Left cardiac atrium (tissue), 4 donors: ENCODE data around the gene CD207. TPM values are rescaled to one million over a fixed set of nuclear protein-coding genes. Genes with fewer than 3 reads are reported as not detected.
"Not testable (repeated sequence)": the region's sequence is repeated elsewhere in the genome, so short reads cannot be mapped to it uniquely, and the experiment has no call there.

Experiments
- ATAC-seq, 2 donors: fragments of 200-7000 bp; cut with Tn5 transposase; one replicate each; pipeline ENCODE4 v1.9.1; 2020; ENCODE audit warnings: mild to moderate bottlenecking in 2 of 2, moderate library complexity in 2 of 2
- DNase-seq: peaks from one replicate; pipeline ENCODE4 v3.0.0-alpha.2; 2020
- intact Hi-C, 2 donors: fragments of 100-400 bp; cut with DNase I; formaldehyde crosslinking; loops; one replicate each; pipeline versions ENCODE4 v1.14.1 to v1.15.1; 2022 to 2023
- long read RNA-seq: library from polyadenylated mRNA; unstranded; transcript quantifications from one replicate; pipeline ENCODE4 v2.0.0, GENCODE V29; 2021
- total RNA-seq, 2 donors: library from RNA; stranded (reverse); fragmentation: NEBNext Ultra II Directional; extraction: Animal tissue kit (Norgen Biotek cat#: 25700); gene quantifications; one replicate each; pipeline ENCODE4 v1.2.1, GENCODE V29; 2021
- donor health status: DM: no; HTN: yes; CAD: no.
- donor health status: DM: no; HTN: yes; CAD: no; lungs with severe emphysema.
- donor health status: DM: yes; HTN: yes; CAD: no.
- donor health status: Dilated cardiomyopathy.

CD207 gene
- total RNA-seq = under 1 TPM in 1 of 2 donors, not detected in 1; 0.24 TPM
- long read RNA-seq = 0 reads

GRCh38 chr2:70835643-70836042 is at the start of gene CD207:
Gene CD207, minus strand, starts transcription at chr2:70835816. Its CDS starts 40 bp downstream, at chr2:70835776.
- DNase-seq (no peak), ATAC-seq (no peak)
- intact Hi-C loops = no loop called here

GRCh38 chr2:70878543-70878942 is 42.9 kb upstream of the CD207 start:
- DNase-seq, ATAC-seq: not testable (repeated sequence)
- intact Hi-C loops = loop anchor here in 1 of 2 donors (10.0 kb wide), 1 partner anchor 84 kb away; the partner anchor contains the start of gene FIGLA

GRCh38 chr2:70876138-70876537 is 40.5 kb upstream of the CD207 start:
- intact Hi-C loops = loop anchor here in 1 of 2 donors (10.0 kb wide), 1 partner anchor 81 kb away; the partner anchor contains the start of gene FIGLA
- not testable (repeated sequence) for ATAC-seq, DNase-seq

- DNase-seq = no peak
- ATAC-seq = no peak
- intact Hi-C loops = loop anchor here in 1 of 2 donors (5.0 to 10.0 kb wide), 2 partner anchors 54 to 79 kb away; partner anchors contain the start of gene FIGLA
Observed at GRCh38 chr2:70873541-70873940, 37.9 kb upstream of the CD207 start.

GRCh38 chr2:70871398-70872211 is 36.0 kb upstream of the CD207 start:
- intact Hi-C loops = loop anchor here (2.0 to 10.0 kb wide), 4 partner anchors 49 to 77 kb away; partner anchors contain the start of gene FIGLA (in 1 of the 2)
- peak; percentile 91 for DNase-seq
- ATAC-seq = peak; percentile 96 to 97

- DNase-seq = no peak
- ATAC-seq = no peak
- intact Hi-C loops = loop anchor here (2.0 to 10.0 kb wide), 4 partner anchors 50 to 76 kb away; partner anchors contain the start of gene FIGLA (in 1 of the 2)
Observed at GRCh38 chr2:70870790-70871189, 35.2 kb upstream of the CD207 start.

- DNase-seq (no peak), ATAC-seq (no peak)
- intact Hi-C loops = no loop called here
Observed at GRCh38 chr2:70868970-70869369, 33.4 kb upstream of the CD207 start.

- intact Hi-C loops = loop anchor here (2.0 to 5.0 kb wide), 2 partner anchors 85 to 87 kb away; no protein-coding TSS in a partner anchor
- DNase-seq (peak; percentile 79), ATAC-seq (peak; percentile 89)
Observed at GRCh38 chr2:70861777-70862625, 26.4 kb upstream of the CD207 start.

GRCh38 chr2:70855667-70856066 is 20.1 kb upstream of the CD207 start:
- no peak for DNase-seq
- intact Hi-C loops = no loop called here
- ATAC-seq = no peak

- ATAC-seq = no peak
- intact Hi-C loops = no loop called here
- no peak for DNase-seq
Observed at GRCh38 chr2:70854411-70854810, 18.8 kb upstream of the CD207 start.

GRCh38 chr2:70852824-70853223 is 17.2 kb upstream of the CD207 start:
- intact Hi-C loops = no loop called here
- no peak for DNase-seq
- no peak for ATAC-seq

- DNase-seq (no peak), ATAC-seq (peak in 1 of 2 donors; percentile 30)
- intact Hi-C loops = no loop called here
Observed at GRCh38 chr2:70851704-70852103, 16.1 kb upstream of the CD207 start.

- DNase-seq (no peak), ATAC-seq (no peak)
- intact Hi-C loops = no loop called here
Observed at GRCh38 chr2:70850925-70851324, 15.3 kb upstream of the CD207 start.

GRCh38 chr2:70842401-70842800 is 6.8 kb upstream of the CD207 start:
- intact Hi-C loops = no loop called here
- ATAC-seq = no peak
- DNase-seq = no peak

GRCh38 chr2:70837980-70838925 is 2.6 kb upstream of the CD207 start:
- intact Hi-C loops = no loop called here
- ATAC-seq (no peak), DNase-seq (no peak)

- ATAC-seq (no peak), DNase-seq (no peak)
- intact Hi-C loops = no loop called here
Observed at GRCh38 chr2:70834881-70835280, 735 bp downstream of the CD207 start.

GRCh38 chr2:70834106-70834505 is 1.5 kb downstream of the CD207 start:
- intact Hi-C loops = no loop called here

GRCh38 chr2:70833246-70833645 is 2.4 kb downstream of the CD207 start:
- intact Hi-C loops = no loop called here
- DNase-seq (no peak), ATAC-seq (no peak)

More at GRCh38 chr2:70834106-70834505, 1.5 kb downstream of the CD207 start:
- no peak for DNase-seq
- ATAC-seq = no peak
